HEK293 (cell line): ENCODE measurements around the gene PLIN4.

Experiments used
- CTCF ChIA-PET: fragments of 350-600 bp; formaldehyde crosslinking; extraction: SDS; loops from one replicate; lab custom pipeline; 2021; ENCODE audit warnings: antibody characterized with exemption; lab: Yijun Ruan, JAX
- POLR2A ChIA-PET: fragments of 300-600 bp; formaldehyde crosslinking; extraction: SDS; loops from one replicate; lab custom pipeline; 2020; ENCODE audit warnings: antibody characterized with exemption, inconsistent platforms; lab: Yijun Ruan, JAX
- H3K27ac ChIP-seq: fragments of 200-500 bp; sonication (Bioruptor generic); 2 replicates; pipeline ENCODE4 v1.5.1; 2014; ENCODE audit warnings: low read depth, low read length, control low read depth, inconsistent platforms; ENCODE audit errors: extremely low read depth
- H3K36me3 ChIP-seq, 2 experiments: fragments of 200-500 bp in 1 of 2; sonication (Bioruptor generic) in 1 of 2; 1 replicate in 1 of 2; 2 replicates in 1 of 2; pipeline ENCODE4 v1.5.1; 2014 to 2017; ENCODE audit warnings: inconsistent platforms in 2 of 2, low read length in 2 of 2; ENCODE audit not compliant: control insufficient read depth in 2 of 2, insufficient read depth in 1 of 2
- H3K4me1 ChIP-seq: fragments of 200-500 bp; sonication (Bioruptor generic); 2 replicates; pipeline ENCODE4 v1.5.1; 2014; ENCODE audit warnings: mild to moderate bottlenecking, low read length, inconsistent platforms; ENCODE audit not compliant: control insufficient read depth, insufficient read depth
- H3K4me3 ChIP-seq: 2 replicates; pipeline ENCODE4 v1.5.1; 2011; ENCODE audit warnings: low read depth, mild to moderate bottlenecking, control low read depth, low read length, moderate library complexity
- H3K9me3 ChIP-seq: fragments of 200-500 bp; sonication (Bioruptor generic); 2 replicates; pipeline ENCODE4 v1.5.1; 2014; ENCODE audit warnings: low read depth, low read length, inconsistent platforms; ENCODE audit not compliant: control insufficient read depth, insufficient read depth
- GFI1B ChIP-seq: fragments of 450-650 bp; formaldehyde crosslinking; IDR thresholded peaks from 2 replicates; pipeline ENCODE4 v1.5.1; 2016; ENCODE audit warnings: missing biosample characterization, missing genetic modification characterization
- GLIS1 ChIP-seq: fragments of 450-650 bp; formaldehyde crosslinking; IDR thresholded peaks from 2 replicates; pipeline ENCODE4 v1.5.1; 2016; ENCODE audit warnings: missing biosample characterization, missing genetic modification characterization
- HIC1 ChIP-seq: fragments of 450-650 bp; formaldehyde crosslinking; IDR thresholded peaks from 2 replicates; pipeline ENCODE4 v1.5.1; 2016; ENCODE audit warnings: missing biosample characterization, missing genetic modification characterization
- PRDM2 ChIP-seq: fragments of 450-650 bp; formaldehyde crosslinking; IDR thresholded peaks from 2 replicates; pipeline ENCODE4 v1.5.1; 2016; ENCODE audit warnings: missing biosample characterization, missing genetic modification characterization, borderline replicate concordance
- TCF7L2 ChIP-seq: IDR thresholded peaks from 2 replicates; pipeline ENCODE4 v1.6.1; 2011; ENCODE audit warnings: low read depth, mild to moderate bottlenecking, inconsistent platforms, low read length, moderate library complexity, borderline replicate concordance
- ZBTB11 ChIP-seq: fragments of 450-650 bp; formaldehyde crosslinking; conservative IDR thresholded peaks from 2 replicates; pipeline ENCODE4 v1.5.1; 2016; ENCODE audit warnings: low read depth, missing biosample characterization, missing genetic modification characterization
- ZNF16 ChIP-seq: fragments of 450-650 bp; formaldehyde crosslinking; IDR thresholded peaks from 2 replicates; pipeline ENCODE4 v1.5.1; 2016; ENCODE audit warnings: low read depth, missing biosample characterization, missing genetic modification characterization
- ZNF175 ChIP-seq: fragments of 450-650 bp; formaldehyde crosslinking; IDR thresholded peaks from 2 replicates; pipeline ENCODE4 v1.5.1; 2016; ENCODE audit warnings: missing biosample characterization, missing genetic modification characterization
- ZNF311 ChIP-seq: fragments of 450-650 bp; formaldehyde crosslinking; IDR thresholded peaks from 2 replicates; pipeline ENCODE4 v1.5.1; 2017; ENCODE audit warnings: missing biosample characterization, missing genetic modification characterization, borderline replicate concordance
- ZNF341 ChIP-seq: fragments of 450-650 bp; formaldehyde crosslinking; IDR thresholded peaks from 2 replicates; pipeline ENCODE4; 2016; ENCODE audit warnings: low read depth, missing biosample characterization, missing genetic modification characterization
- ZNF501 ChIP-seq: fragments of 450-650 bp; formaldehyde crosslinking; IDR thresholded peaks from 2 replicates; pipeline ENCODE4 v1.5.1; 2016; ENCODE audit warnings: missing biosample characterization, missing genetic modification characterization
- ZNF529 ChIP-seq: fragments of 450-650 bp; formaldehyde crosslinking; IDR thresholded peaks from 2 replicates; pipeline ENCODE4 v1.5.1; 2017; ENCODE audit warnings: missing genetic modification characterization, missing biosample characterization; ENCODE audit not compliant: insufficient replicate concordance
- ZNF560 ChIP-seq: fragments of 450-650 bp; formaldehyde crosslinking; IDR thresholded peaks from 2 replicates; pipeline ENCODE4 v1.5.1; 2017; ENCODE audit warnings: missing biosample characterization, missing genetic modification characterization, borderline replicate concordance
- ZNF600 ChIP-seq: fragments of 450-650 bp; formaldehyde crosslinking; IDR thresholded peaks from 2 replicates; pipeline ENCODE4 v1.5.1; 2016; ENCODE audit warnings: missing biosample characterization, missing genetic modification characterization
- ZNF621 ChIP-seq: fragments of 450-650 bp; formaldehyde crosslinking; IDR thresholded peaks from 2 replicates; pipeline ENCODE4 v1.5.1; 2017; ENCODE audit warnings: missing biosample characterization, missing genetic modification characterization
- ZNF623 ChIP-seq: fragments of 450-650 bp; formaldehyde crosslinking; IDR thresholded peaks from 2 replicates; pipeline ENCODE4 v1.5.1; 2016; ENCODE audit warnings: missing biosample characterization, missing genetic modification characterization
- ZNF629 ChIP-seq: fragments of 450-650 bp; formaldehyde crosslinking; IDR thresholded peaks from 2 replicates; pipeline ENCODE4 v1.5.1; 2017; ENCODE audit warnings: missing biosample characterization, missing genetic modification characterization
- ZNF660 ChIP-seq: fragments of 450-650 bp; IDR thresholded peaks from 2 replicates; pipeline ENCODE4 v1.5.1; 2018; ENCODE audit warnings: missing biosample characterization, mild to moderate bottlenecking, missing genetic modification characterization
- ZSCAN30 ChIP-seq: fragments of 450-650 bp; IDR thresholded peaks from 2 replicates; pipeline ENCODE4 v1.5.1; 2018; ENCODE audit warnings: missing biosample characterization, mild to moderate bottlenecking, missing genetic modification characterization, moderate library complexity
- ZSCAN5A ChIP-seq: fragments of 450-650 bp; formaldehyde crosslinking; IDR thresholded peaks from 2 replicates; pipeline ENCODE4 v1.5.1; 2016; ENCODE audit warnings: missing biosample characterization, missing genetic modification characterization

Gene PLIN4

GRCh38 chr19:4455719-4456475 lies 62.4 kb downstream of the PLIN4 start (continued):
- TF ChIP-seq PRDM2 (tag by site-specific recombination) = no peak
- TF ChIP-seq ZNF623 (tag by site-specific recombination) = no peak
- no peak for TF ChIP-seq ZNF501
- no peak for TF ChIP-seq ZNF621
- no peak for TF ChIP-seq ZNF175 (tag by site-specific recombination)
- TF ChIP-seq ZNF660 = no peak
- TF ChIP-seq ZNF600 = no peak
- TF ChIP-seq ZNF560 = no peak

GRCh38 chr19:4454747-4455718 lies 63.3 kb downstream of the PLIN4 start:
- peaks cover 7% of the 10 kb centered on the region for H3K4me1 ChIP-seq
- peak overlapping the region; percentile 26 for H3K27ac ChIP-seq
- H3K4me3 ChIP-seq = no peak overlapping the region
- peaks cover 17 to 46% of the 10 kb centered on the region in 2 experiments for H3K36me3 ChIP-seq
- POLR2A ChIA-PET = interaction anchor here (0.7 to 4.9 kb wide), 6 partner anchors 9 to 50 kb away, joined by 3 to 23 read pairs (median 3); partner anchors contain the start of gene HDGFL2
- CTCF ChIA-PET = interaction anchor here (0.5 to 1.5 kb wide), 4 partner anchors 9 to 188 kb away, joined by 3 to 4 read pairs (median 4); no protein-coding TSS in a partner anchor
- no peaks in the 10 kb centered on the region for H3K9me3 ChIP-seq
- no peak for TF ChIP-seq ZSCAN5A
- no peak for TF ChIP-seq ZNF341 (tag by site-specific recombination)
- TF ChIP-seq GLIS1 (tag by site-specific recombination) = peak; percentile 92
- TF ChIP-seq HIC1 = 0 out of 2 replicates have a peak, but pooled peaks have one; percentile 33
- no peak for TF ChIP-seq ZNF16 (tag by site-specific recombination)
- no peak for TF ChIP-seq TCF7L2
- no peak for TF ChIP-seq ZNF311 (tag by site-specific recombination)
- no peak for TF ChIP-seq ZNF529
- TF ChIP-seq ZSCAN30 (tag by site-specific recombination) = no peak
- no peak for TF ChIP-seq GFI1B
- TF ChIP-seq ZNF629 (tag by site-specific recombination) = no peak
- no peak for TF ChIP-seq ZBTB11
